Measurements from ENCODE around the gene TRMT13. TPM values are rescaled to one million over a fixed set of nuclear protein-coding genes. Genes with fewer than 3 reads are reported as not detected.
A peak's percentile ranks its signal among the peaks of the same experiment; 100 is the strongest.

Gene TRMT13
- total and polyA plus RNA-seq, 2 of the 13 experiments (the other 11 are each of a cell fraction or from before 2014, with no cell fraction given): 10.0 to 12.4 TPM

DNA sequence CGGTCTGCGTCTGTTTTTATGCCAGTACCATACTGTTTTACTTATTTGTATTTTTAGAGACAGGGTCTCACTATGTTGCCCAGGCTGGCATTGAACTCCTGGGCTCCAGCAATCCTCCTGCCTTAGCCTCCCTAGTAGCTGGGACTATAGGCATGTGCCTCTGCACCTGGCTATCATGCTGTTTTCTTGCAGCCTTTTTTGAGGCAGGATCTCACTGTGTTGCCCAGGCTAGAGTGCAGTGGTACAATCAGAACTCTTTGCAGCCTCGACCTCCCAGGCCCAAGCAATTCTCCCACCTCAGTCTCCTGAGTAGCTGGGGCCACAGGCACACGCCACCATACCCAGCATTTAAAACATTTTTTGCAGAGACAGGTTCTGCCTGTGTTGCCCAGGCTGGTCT lies 50.4 kb downstream of the TRMT13 start:
- FAIRE-seq (no peak), ATAC-seq (no peak), DNase-seq (ENCODE audit: low spot score) (no peak)
- ChIA-PET POLR2A (no interaction called here), CTCF (ENCODE audit: low intra/inter-chr PET ratio, low total read pairs) (no interaction called here)
- no peak overlapping the region for H3K4me3 ChIP-seq (replicated peaks in 1 of 3; ENCODE audit: insufficient read depth in 1 of 3, low read depth in 2 of 3, low read length in 3 of 3)
- no peaks in the 10 kb centered on the region for H3K36me3 ChIP-seq (replicated peaks in 1 of 2; ENCODE audit: control insufficient read depth in 1 of 2, insufficient read depth in 2 of 2, low read length in 2 of 2)
- no peaks in the 10 kb centered on the region for H4K20me1 ChIP-seq (ENCODE audit: insufficient read depth, low read length)
- WGBS (ENCODE audit: low lambda C conversion rate): 71% methylated on average over 4 of the region's 4 CpGs
- no peaks in the 10 kb centered on the region for H3K27me3 ChIP-seq (ENCODE audit: control insufficient read depth in 1 of 2, insufficient read depth in 2 of 2, low read length in 2 of 2)
- no peak overlapping the region for H3K9ac ChIP-seq (ENCODE audit: insufficient read depth, low read depth, low read length)
- H2AFZ ChIP-seq (ENCODE audit: low read length): no peak overlapping the region
- no TSS peak for BruUV-seq (replicated peaks)
- H3K4me1 ChIP-seq (ENCODE audit: insufficient read depth, low read length): no peaks in the 10 kb centered on the region
- TF ChIP-seq ZNF121 (CRISPR knock-in tag; IDR thresholded peaks at IDR 0.05): peak; percentile 59; the same call in 1 of the 2 replicates
- TF ChIP-seq ZSCAN9 (CRISPR knock-in tag; IDR thresholded peaks at IDR 0.05; ENCODE audit: borderline replicate concordance): no peak
- in situ Hi-C loops (cut with HindIII; ENCODE audit: extremely low pct_ligation_motif_present, low pct_unique_long_range_greater_than_20kb) (no loop called here), intact Hi-C loops (cut with micrococcal nuclease; ENCODE audit: unreplicated experiment) (no loop called here)
- no peak overlapping the region for H3K4me2 ChIP-seq (ENCODE audit: low read depth, low read length)
- no peaks in the 10 kb centered on the region for H3K9me3 ChIP-seq (ENCODE audit: low read length)
- H3K79me2 ChIP-seq (ENCODE audit: insufficient read depth, low read length): no peaks in the 10 kb centered on the region
- H3K27ac ChIP-seq (ENCODE audit: extremely low read length, insufficient read depth, low read length): no peak overlapping the region

DNA sequence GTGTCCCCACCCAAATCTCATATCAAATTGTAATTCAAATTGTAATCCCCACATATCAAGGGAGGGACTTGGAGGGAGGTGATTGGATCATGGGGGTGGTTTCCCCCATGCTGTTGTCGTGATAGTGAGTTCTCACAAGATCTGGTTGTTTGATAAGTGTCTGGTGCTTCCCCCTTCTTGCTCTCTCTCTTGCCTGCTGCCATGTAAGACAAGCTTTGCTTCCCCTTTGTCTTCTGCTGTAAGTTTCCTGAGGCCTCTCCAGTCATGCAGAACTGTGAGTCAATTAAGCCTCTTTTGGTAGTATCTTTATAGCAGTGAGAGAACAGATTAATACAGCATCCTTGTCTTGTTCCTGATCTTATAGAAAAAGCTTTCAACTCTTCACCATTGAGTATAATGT lies 51.6 kb downstream of the TRMT13 start:
- H4K20me1 ChIP-seq (ENCODE audit: insufficient read depth, low read length): no peaks in the 10 kb centered on the region
- in situ Hi-C loops (cut with HindIII; ENCODE audit: extremely low pct_ligation_motif_present, low pct_unique_long_range_greater_than_20kb): no loop called here
- ATAC-seq: no peak

More for the DNA sequence above, 51.6 kb downstream of the TRMT13 start:
- intact Hi-C loops (cut with micrococcal nuclease; ENCODE audit: unreplicated experiment): no loop called here
- no TSS peak for BruUV-seq (replicated peaks)
- no peaks in the 10 kb centered on the region for H3K9me3 ChIP-seq (ENCODE audit: low read length)
- CTCF ChIA-PET (ENCODE audit: low intra/inter-chr PET ratio, low total read pairs): no interaction called here
- H3K4me1 ChIP-seq (ENCODE audit: insufficient read depth, low read length): no peaks in the 10 kb centered on the region
- no peaks in the 10 kb centered on the region for H3K27me3 ChIP-seq (ENCODE audit: control insufficient read depth in 1 of 2, insufficient read depth in 2 of 2, low read length in 2 of 2)
- FAIRE-seq: no peak
- H3K27ac ChIP-seq (ENCODE audit: extremely low read length, insufficient read depth, low read length): no peak overlapping the region
- H3K79me2 ChIP-seq (ENCODE audit: insufficient read depth, low read length): no peaks in the 10 kb centered on the region
- 38% methylated on average over 1 of the region's 1 CpG for WGBS (ENCODE audit: low lambda C conversion rate)
- H2AFZ ChIP-seq (ENCODE audit: low read length): no peak overlapping the region
- no peak overlapping the region for H3K9ac ChIP-seq (ENCODE audit: insufficient read depth, low read depth, low read length)
- no peaks in the 10 kb centered on the region for H3K36me3 ChIP-seq (replicated peaks in 1 of 2; ENCODE audit: control insufficient read depth in 1 of 2, insufficient read depth in 2 of 2, low read length in 2 of 2)
- H3K4me3 ChIP-seq (replicated peaks in 1 of 3; ENCODE audit: insufficient read depth in 1 of 3, low read depth in 2 of 3, low read length in 3 of 3): no peak overlapping the region
- TF ChIP-seq, protein P1, sequence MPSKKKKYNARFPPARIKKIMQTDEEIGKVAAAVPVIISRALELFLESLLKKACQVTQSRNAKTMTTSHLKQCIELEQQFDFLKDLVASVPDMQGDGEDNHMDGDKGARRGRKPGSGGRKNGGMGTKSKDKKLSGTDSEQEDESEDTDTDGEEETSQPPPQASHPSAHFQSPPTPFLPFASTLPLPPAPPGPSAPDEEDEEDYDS (CRISPR knock-in tag; IDR thresholded peaks at IDR 0.05): no peak
- no peak for TF ChIP-seq TGIF2 (CRISPR knock-in tag; IDR thresholded peaks at IDR 0.05)
- POLR2A ChIA-PET: no interaction called here
- no peak for DNase-seq (ENCODE audit: low spot score)
- H3K4me2 ChIP-seq (ENCODE audit: low read depth, low read length): no peak overlapping the region

Data from HepG2 (cell line).